Upper lobe of right lung (tissue), 1 donor: ENCODE measurements around the gene C2CD4D. TPM values are rescaled to one million over a fixed set of nuclear protein-coding genes. Genes with fewer than 3 reads are reported as not detected.

Source experiments
- ATAC-seq: fragments of 200-7000 bp; cut with Tn5 transposase; one replicate; pipeline ENCODE4 v1.9.1; 2020; ENCODE audit warnings: mild to moderate bottlenecking, moderate library complexity
- DNase-seq: peaks from one replicate; pipeline ENCODE4 v3.0.0-alpha.2; 2020
- H3K27ac ChIP-seq: fragments of 200-600 bp; one replicate; pipeline ENCODE4 v1.8.0; 2022
- H3K27me3 ChIP-seq: fragments of 200-600 bp; one replicate; pipeline ENCODE4 v1.8.0; 2022; ENCODE audit warnings: mild to moderate bottlenecking
- H3K36me3 ChIP-seq: fragments of 200-600 bp; one replicate; pipeline ENCODE4 v1.8.0; 2022
- H3K4me1 ChIP-seq: fragments of 200-600 bp; one replicate; pipeline ENCODE4 v1.8.0; 2022
- H3K4me3 ChIP-seq: fragments of 200-600 bp; one replicate; pipeline ENCODE4 v1.8.0; 2022; ENCODE audit warnings: mild to moderate bottlenecking
- H3K9me3 ChIP-seq: fragments of 200-600 bp; one replicate; pipeline ENCODE4 v1.8.0; 2022
- CTCF ChIP-seq: fragments of 200-600 bp; IDR thresholded peaks from one replicate; pipeline ENCODE4 v1.8.0; 2022; ENCODE audit warnings: antibody characterized with exemption
- intact Hi-C: fragments of 100-400 bp; cut with DNase I; formaldehyde crosslinking; loops from one replicate; pipeline ENCODE4 v1.11.0; 2022
- total RNA-seq: library from RNA; stranded (reverse); fragmentation: NEBNext Ultra II Directional; extraction: Animal tissue kit (Norgen Biotek cat#: 25700); gene quantifications from one replicate; pipeline ENCODE4 v1.2.1, GENCODE V29; 2021
- donor health status: DM: no; HTN: yes; CAD: no; lungs with severe emphysema.

Gene C2CD4D
- total RNA-seq, 1 donor from 2014 or later, result 0.29 TPM

DNA sequence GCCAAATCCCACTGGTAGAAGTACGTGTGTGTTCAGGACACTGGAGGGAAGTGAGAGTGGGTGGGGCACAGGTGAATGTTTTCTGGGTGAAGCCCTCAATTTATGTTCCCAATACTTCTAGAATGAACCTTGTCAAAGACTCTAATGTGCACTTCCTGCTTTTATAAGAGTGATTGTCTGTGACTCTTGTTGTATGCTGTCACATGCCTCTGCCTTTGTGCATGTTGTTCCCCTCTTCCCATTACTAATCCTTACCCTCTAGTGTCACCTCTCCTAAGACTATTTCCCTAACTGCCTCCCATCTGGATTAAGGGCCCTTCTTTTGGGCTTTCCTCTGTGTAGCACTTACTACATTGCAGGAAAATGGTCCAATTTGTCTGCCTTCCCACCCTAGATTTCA is 31.9 kb downstream of the C2CD4D start:
- Histone ChIP-seq H3K27me3 (no peaks in the 10 kb centered on the region), H3K4me3 (no peak overlapping the region), H3K27ac (no peak overlapping the region), H3K36me3 (no peaks in the 10 kb centered on the region), H3K9me3 (no peaks in the 10 kb centered on the region), H3K4me1 (no peaks in the 10 kb centered on the region)
- DNase-seq (no peak), ATAC-seq (no peak)
- no peak for TF ChIP-seq CTCF
- intact Hi-C loops, result no loop called here

DNA sequence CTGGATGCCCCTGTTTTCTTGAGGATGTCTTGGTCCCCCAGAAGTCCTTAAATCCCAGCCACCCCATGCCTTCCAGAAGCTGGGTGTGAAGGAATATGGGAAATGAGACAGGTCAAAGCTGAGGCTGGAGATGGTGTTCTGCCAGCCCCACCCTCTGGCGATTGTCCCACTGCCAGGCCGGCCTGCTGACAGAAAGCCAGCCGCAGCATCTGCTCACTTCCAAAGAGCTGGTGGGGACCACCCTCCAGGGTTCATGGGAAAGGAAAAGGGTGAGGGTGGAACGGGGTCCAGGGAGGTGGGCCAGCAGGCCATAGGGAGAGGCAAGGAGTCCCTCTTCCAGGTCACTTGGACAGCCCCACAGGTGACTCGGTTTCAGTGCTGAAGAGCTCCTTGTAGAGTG is 32.5 kb downstream of the C2CD4D start:
- H3K27ac ChIP-seq, result no peak overlapping the region
- intact Hi-C loops, result no loop called here
- no peak for TF ChIP-seq CTCF
- no peaks in the 10 kb centered on the region for H3K9me3 ChIP-seq
- H3K36me3 ChIP-seq, result no peaks in the 10 kb centered on the region
- H3K27me3 ChIP-seq, result no peaks in the 10 kb centered on the region
- ATAC-seq (no peak), DNase-seq (no peak)
- no peaks in the 10 kb centered on the region for H3K4me1 ChIP-seq
- no peak overlapping the region for H3K4me3 ChIP-seq

DNA sequence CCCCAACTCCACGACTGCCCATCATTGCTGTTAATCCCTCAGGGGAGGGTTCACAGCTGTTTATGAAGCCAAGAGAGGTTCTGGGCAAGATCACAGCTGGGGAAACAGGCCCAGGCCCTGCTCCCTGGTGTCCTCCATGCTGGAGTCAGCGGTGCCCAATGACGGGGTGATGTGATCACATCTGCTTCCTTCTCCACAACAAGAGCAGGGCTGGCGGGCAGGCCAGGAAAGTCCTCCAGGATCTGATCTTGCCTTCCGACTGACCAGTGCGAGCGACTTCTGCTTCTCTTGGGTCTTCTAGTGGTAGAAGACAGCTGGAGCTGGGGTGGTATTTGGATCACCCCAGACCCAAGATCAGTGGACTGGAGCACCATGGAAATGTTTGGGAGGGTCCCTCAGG is 33.5 kb downstream of the C2CD4D start:
- no peak for DNase-seq
- ATAC-seq, result no peak
- TF ChIP-seq CTCF, result no peak
- intact Hi-C loops, result no loop called here
- H3K4me1 ChIP-seq, result no peaks in the 10 kb centered on the region
- H3K27me3 ChIP-seq, result no peaks in the 10 kb centered on the region
- H3K36me3 ChIP-seq, result no peaks in the 10 kb centered on the region
- no peak overlapping the region for H3K4me3 ChIP-seq
- no peaks in the 10 kb centered on the region for H3K9me3 ChIP-seq
- no peak overlapping the region for H3K27ac ChIP-seq

DNA sequence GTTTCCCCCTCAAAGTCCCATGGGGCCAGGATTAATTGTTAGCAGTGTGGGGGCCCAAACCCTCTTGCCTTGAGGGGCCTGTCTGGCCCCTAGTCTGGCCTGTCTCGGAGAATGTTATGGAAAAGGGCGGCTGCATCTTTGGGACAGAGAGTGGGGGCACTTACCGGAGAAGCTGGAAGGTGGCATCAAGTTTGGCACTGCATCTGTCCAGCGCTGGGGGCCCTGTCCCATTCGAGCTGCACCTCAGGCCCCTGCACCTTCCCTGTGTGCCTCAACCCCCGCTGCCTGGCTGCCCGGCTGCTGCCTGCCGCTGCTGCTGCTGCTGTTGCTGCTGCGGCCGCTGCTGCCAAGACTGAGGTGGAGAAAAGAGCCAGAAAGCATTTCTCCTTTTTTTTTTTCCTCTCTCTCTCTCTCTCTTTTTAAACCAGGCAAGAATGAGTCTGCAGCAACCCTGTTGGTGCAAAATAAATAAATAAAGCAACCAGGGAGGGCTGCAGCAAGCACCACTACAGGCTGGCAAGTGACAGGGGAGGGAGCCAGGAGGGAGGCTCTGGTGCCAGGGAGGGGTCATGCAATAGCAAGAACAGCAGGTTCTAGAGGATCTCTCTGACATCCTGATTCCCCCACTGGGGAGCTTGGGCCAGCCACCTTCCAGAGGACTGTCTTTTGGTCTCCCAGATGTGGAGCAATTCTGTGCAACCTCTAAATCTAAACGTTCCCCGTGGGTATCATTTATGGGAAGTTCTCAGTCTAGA is 34.4 kb downstream of the C2CD4D start, which contains the start of gene LINGO4:
Gene LINGO4, minus strand, starts transcription at position 354 of the 755 bp plus-strand sequence. CDS start 2,715 bp downstream, outside the sequence.
- intact Hi-C loops, result no loop called here
- Histone ChIP-seq H3K9me3 (no peaks in the 10 kb centered on the region), H3K4me3 (no peak within 1 kb of the TSS), H3K27me3 (peaks cover 2% of the 10 kb centered on the region), H3K27ac (no peak within 1 kb of the TSS), H3K36me3 (no peaks in the 10 kb centered on the region), H3K4me1 (no peaks in the 10 kb centered on the region)
- TF ChIP-seq CTCF, result no peak
- ATAC-seq, result no peak
- DNase-seq, result no peak

- intact Hi-C loops, result no loop called here
- Histone ChIP-seq H3K4me1 (no peaks in the 10 kb centered on the region), H3K4me3 (no peak overlapping the region), H3K27ac (no peak overlapping the region), H3K9me3 (no peaks in the 10 kb centered on the region), H3K27me3 (peaks cover 6% of the 10 kb centered on the region), H3K36me3 (no peaks in the 10 kb centered on the region)
- DNase-seq (no peak), ATAC-seq (no peak)
- TF ChIP-seq CTCF, result no peak
Observed at GRCh38 chr1:151803915-151804314, 35.7 kb downstream of the C2CD4D start.
